Endothelial cell of umbilical vein (primary cell): Measurements from ENCODE around the gene PTTG1. TPM values are rescaled to one million over a fixed set of nuclear protein-coding genes. Genes with fewer than 3 reads are reported as not detected.

Experiments used
- BruUV-seq: library from RNA; stranded (reverse); fragments of 400-500 nt; replicated peaks from 2 replicates; lab custom pipeline; 2021; lab: Mats Ljungman, UMichigan
- CTCF ChIA-PET: fragments of 300-600, 350-600 bp; sonication (Branson Sonifier 250); formaldehyde crosslinking; loops from one replicate; lab custom pipeline; 2021; ENCODE audit warnings: antibody characterized with exemption, inconsistent platforms; lab: Charles Lee
- POLR2A ChIA-PET: fragments of 300-600, 350-600 bp; sonication (Branson Sonifier 250); formaldehyde crosslinking; loops from one replicate; lab custom pipeline; 2021; ENCODE audit warnings: antibody characterized with exemption, inconsistent platforms; lab: Charles Lee
- DNase-seq: peaks from one replicate; pipeline ENCODE4 v3.0.0-alpha.2; 2011; ENCODE audit warnings: low read depth, low spot score
- FAIRE-seq: peaks from 2 replicates; lab custom pipeline; 2011; peaks lifted over from hg19 to GRCh38; lab: Jason Lieb, UNC
- H2AFZ ChIP-seq: 2 replicates; pipeline ENCODE4 v1.6.0; 2012; ENCODE audit warnings: low read depth, low read length, control low read depth, inconsistent platforms
- H3K27ac ChIP-seq: 2 replicates; pipeline ENCODE4 v1.5.1; 2011; ENCODE audit warnings: low read depth, mild to moderate bottlenecking, control low read depth, low read length, moderate library complexity; ENCODE audit not compliant: insufficient read depth
- H3K27me3 ChIP-seq, 2 experiments: 2 replicates each; pipeline versions ENCODE4 v1.6.0 to v1.6.1; 2011; ENCODE audit warnings: low read length in 2 of 2, mixed read lengths in 1 of 2; ENCODE audit not compliant: control insufficient read depth in 2 of 2, insufficient read depth in 2 of 2
- H3K36me3 ChIP-seq, 2 experiments: 2 replicates in 1 of 2; 3 replicates in 1 of 2; pipeline ENCODE4 v1.5.1; 2011; ENCODE audit warnings: low read length in 2 of 2, mild to moderate bottlenecking in 1 of 2, moderate library complexity in 1 of 2; ENCODE audit not compliant: control insufficient read depth in 2 of 2, insufficient read depth in 2 of 2; ENCODE audit errors: extremely low read depth in 1 of 2
- H3K4me1 ChIP-seq: 3 replicates; pipeline ENCODE4 v1.5.1; 2011; ENCODE audit warnings: mild to moderate bottlenecking, low read length; ENCODE audit not compliant: control insufficient read depth, insufficient read depth; ENCODE audit errors: extremely low read depth
- H3K4me2 ChIP-seq: 2 replicates; pipeline ENCODE4 v1.6.1; 2011; ENCODE audit warnings: low read length, control low read depth, mixed read lengths; ENCODE audit not compliant: insufficient read depth
- H3K4me3 ChIP-seq, 3 experiments: fragments of 200-600 bp in 1 of 3; sonication (generic), shearing (Covaris generic) in 1 of 3; replicated peaks in 1 of 3; 2 replicates each; pipeline ENCODE4 v1.5.1; 2011 to 2016; ENCODE audit warnings: control low read depth in 3 of 3, low read length in 3 of 3, mild to moderate bottlenecking in 2 of 3, inconsistent platforms in 1 of 3, low read depth in 1 of 3, moderate library complexity in 1 of 3; ENCODE audit not compliant: insufficient read depth in 1 of 3
- H3K79me2 ChIP-seq: 2 replicates; pipeline ENCODE4 v1.6.0; 2012; ENCODE audit warnings: low read length, inconsistent platforms; ENCODE audit not compliant: control insufficient read depth, insufficient read depth
- H3K9ac ChIP-seq: replicated peaks from 2 replicates; pipeline ENCODE3; 2011; ENCODE audit warnings: low read length, control low read depth; ENCODE audit not compliant: insufficient read depth; ENCODE audit errors: extremely low read depth
- H3K9me1 ChIP-seq: replicated peaks from 3 replicates; pipeline ENCODE4 v1.6.0; 2011; ENCODE audit warnings: mild to moderate bottlenecking, low read length; ENCODE audit not compliant: control insufficient read depth, insufficient read depth; ENCODE audit errors: extremely low read depth
- H3K9me3 ChIP-seq: replicated peaks from 2 replicates; pipeline ENCODE4 v1.5.1; 2012; ENCODE audit warnings: low read length, inconsistent platforms; ENCODE audit not compliant: control insufficient read depth, insufficient read depth
- H4K20me1 ChIP-seq: replicated peaks from 2 replicates; pipeline ENCODE3; 2011; ENCODE audit warnings: mild to moderate bottlenecking, low read length; ENCODE audit not compliant: control insufficient read depth, insufficient read depth; ENCODE audit errors: extremely low read depth
- CTCF ChIP-seq, 2 donors: IDR thresholded peaks; 1 replicate in 1 of 2; 2 replicates in 1 of 2; pipeline ENCODE4 v1.5.1; 2011; ENCODE audit warnings: low read length in 2 of 2, mild to moderate bottlenecking in 2 of 2, moderate library complexity in 2 of 2, control low read depth in 1 of 2, inconsistent platforms in 1 of 2, low read depth in 1 of 2; ENCODE audit not compliant: insufficient read depth in 1 of 2; ENCODE audit errors: extremely low read depth in 1 of 2
- EZH2 ChIP-seq: IDR thresholded peaks from 2 replicates; pipeline ENCODE4 v1.6.1; 2012; ENCODE audit warnings: borderline replicate concordance, low read depth, mild to moderate bottlenecking, moderate library complexity, low read length, inconsistent platforms; ENCODE audit not compliant: severe bottlenecking
- FOS ChIP-seq: IDR thresholded peaks from 2 replicates; pipeline ENCODE4 v1.6.1; 2011; ENCODE audit warnings: mild to moderate bottlenecking, low read length, moderate library complexity, borderline replicate concordance; ENCODE audit not compliant: insufficient read depth
- GATA2 ChIP-seq: IDR thresholded peaks from 2 replicates; pipeline ENCODE4 v1.7.0; 2011; ENCODE audit warnings: low read depth, mild to moderate bottlenecking, moderate library complexity, mixed read lengths, low read length; ENCODE audit not compliant: insufficient read length, insufficient read depth
- JUN ChIP-seq: IDR thresholded peaks from 2 replicates; pipeline ENCODE4 v1.6.1; 2011; ENCODE audit warnings: borderline replicate concordance, low read depth; ENCODE audit not compliant: insufficient read length, insufficient read depth
- MAX ChIP-seq: IDR thresholded peaks from 2 replicates; pipeline ENCODE4 v1.6.1; 2011; ENCODE audit not compliant: insufficient read depth, insufficient read length
- MYC ChIP-seq: IDR thresholded peaks from one replicate; pipeline ENCODE4 v1.6.1; 2011; ENCODE audit warnings: mild to moderate bottlenecking, low read depth, low read length
- POLR2A ChIP-seq: IDR thresholded peaks from 2 replicates; pipeline ENCODE4 v1.6.1; 2012; ENCODE audit warnings: low read depth, mild to moderate bottlenecking, control low read depth, low read length
- POLR2AphosphoS5 ChIP-seq: IDR thresholded peaks from 2 replicates; pipeline ENCODE4 v1.6.1; 2012; ENCODE audit warnings: low read depth, mild to moderate bottlenecking, control low read depth, low read length, moderate library complexity; ENCODE audit not compliant: insufficient read depth
- dilution Hi-C: fragments of 300-500 bp; cut with MboI; formaldehyde crosslinking; loops from one replicate; pipeline ENCODE4 v1.15.0; 2019; ENCODE audit warnings: low sequenced_read_pairs; ENCODE audit not compliant: extremely low pct_ligation_motif_present
- intact Hi-C: fragments of 100-400 bp; cut with micrococcal nuclease; formaldehyde crosslinking; loops from one replicate; pipeline ENCODE4 v1.10.0; 2022
- polyA plus RNA-seq, 4 experiments: library from polyadenylated mRNA; depleted of rRNA in 3 of 4; stranded (reverse) in 3 of 4; unstranded in 1 of 4; fragments of >200 nt; gene quantifications; 2 replicates each; pipeline versions ENCODE4 v1.2.1 to v1.2.3, GENCODE V29; 2011 to 2012; ENCODE audit warnings: missing spikeins in 1 of 4
- total RNA-seq: library from RNA; stranded (reverse); gene quantifications from 2 replicates; pipeline ENCODE4 v1.2.3, GENCODE V29; 2021

The PTTG1 gene
- total and polyA plus RNA-seq, 2 donors (not counting 3 experiments of a cell fraction or from before 2014, with no cell fraction given): 140 to 157 TPM

GRCh38 chr5:160384681-160385080, 37.0 kb upstream of the PTTG1 start:
- ChIA-PET POLR2A (no interaction called here), CTCF (interaction anchor here (1.4 kb wide), 1 partner anchor 14 kb away, joined by 4 read pairs; the partner anchor contains the start of gene C1QTNF2)
- TF ChIP-seq FOS (no peak), GATA2 (no peak), MAX (no peak), POLR2AphosphoS5 (no peak), POLR2A (no peak), EZH2 (no peak)
- no peak for DNase-seq
- Histone ChIP-seq H3K9ac (no peak overlapping the region), H4K20me1 (no peaks in the 10 kb centered on the region), H2AFZ (no peak overlapping the region), H3K9me3 (no peaks in the 10 kb centered on the region), H3K9me1 (no peaks in the 10 kb centered on the region), H3K36me3 (no peaks in the 10 kb centered on the region), H3K4me2 (no peak overlapping the region), H3K4me3 (no peak overlapping the region), H3K4me1 (no peaks in the 10 kb centered on the region), H3K79me2 (no peaks in the 10 kb centered on the region), H3K27me3 (peaks cover 6 to 10% of the 10 kb centered on the region in 2 experiments), H3K27ac (no peak overlapping the region)
- intact Hi-C loops (no loop called here), dilution Hi-C loops (no loop called here)
- no TSS peak for BruUV-seq
- no peak for FAIRE-seq

- no peak for FAIRE-seq
- Histone ChIP-seq H3K9me1 (no peaks in the 10 kb centered on the region), H4K20me1 (no peaks in the 10 kb centered on the region), H3K9ac (no peak overlapping the region), H3K27ac (no peak overlapping the region), H2AFZ (no peak overlapping the region), H3K4me3 (no peak overlapping the region), H3K36me3 (no peaks in the 10 kb centered on the region), H3K9me3 (no peaks in the 10 kb centered on the region), H3K4me2 (no peak overlapping the region), H3K4me1 (no peaks in the 10 kb centered on the region), H3K79me2 (no peaks in the 10 kb centered on the region), H3K27me3 (peaks cover under 1 to 10% of the 10 kb centered on the region in 2 experiments)
- DNase-seq: no peak
- BruUV-seq: no TSS peak
- dilution Hi-C loops (no loop called here), intact Hi-C loops (no loop called here)
- no peak for TF ChIP-seq JUN
- no peak for TF ChIP-seq MAX
- no peak for TF ChIP-seq CTCF (IDR thresholded peaks at IDR 0.05; ENCODE audit: extremely low read depth in 1 of 2, insufficient read depth in 1 of 2, low read depth in 1 of 2, low read length in 2 of 2)
- TF ChIP-seq EZH2: no peak
- no peak for TF ChIP-seq MYC
- no peak for TF ChIP-seq GATA2
- no peak for TF ChIP-seq FOS
- no peak for TF ChIP-seq POLR2AphosphoS5
- TF ChIP-seq POLR2A: no peak
- ChIA-PET CTCF (no interaction called here), POLR2A (no interaction called here)
These were observed 36.2 kb upstream of the PTTG1 start for GRCh38 chr5:160385496-160385895.
